ENCODE data around the gene OR5AR1. TPM values are rescaled to one million over a fixed set of nuclear protein-coding genes. Genes with fewer than 3 reads are reported as not detected.

The OR5AR1 gene
- total RNA-seq, 1 donor from 2014 or later, result not detected

DNA sequence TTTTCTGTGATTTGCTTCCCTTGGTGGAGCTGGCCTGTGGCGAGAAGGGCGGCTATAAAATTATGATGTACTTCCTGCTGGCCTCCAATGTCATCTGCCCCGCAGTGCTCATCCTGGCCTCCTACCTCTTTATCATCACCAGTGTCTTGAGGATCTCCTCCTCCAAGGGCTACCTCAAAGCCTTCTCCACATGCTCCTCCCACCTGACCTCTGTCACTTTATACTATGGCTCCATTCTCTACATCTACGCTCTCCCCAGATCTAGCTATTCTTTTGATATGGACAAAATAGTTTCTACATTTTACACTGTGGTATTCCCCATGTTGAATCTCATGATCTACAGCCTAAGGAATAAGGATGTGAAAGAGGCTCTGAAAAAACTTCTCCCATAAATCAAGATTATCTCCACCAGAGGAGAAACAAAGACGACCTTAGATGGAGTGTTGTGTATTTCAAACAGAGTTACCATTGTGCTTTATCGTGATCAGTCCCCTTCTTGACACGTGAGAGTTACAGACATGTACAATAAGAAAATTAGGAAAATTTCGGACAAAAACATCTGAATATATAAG, 37.5 kb downstream of the OR5AR1 start:
- H3K4me3 ChIP-seq (ENCODE audit: low read depth, low read length), result no peak overlapping the region
- no peak for DNase-seq (ENCODE audit: low read depth)
- TF ChIP-seq, protein P1, sequence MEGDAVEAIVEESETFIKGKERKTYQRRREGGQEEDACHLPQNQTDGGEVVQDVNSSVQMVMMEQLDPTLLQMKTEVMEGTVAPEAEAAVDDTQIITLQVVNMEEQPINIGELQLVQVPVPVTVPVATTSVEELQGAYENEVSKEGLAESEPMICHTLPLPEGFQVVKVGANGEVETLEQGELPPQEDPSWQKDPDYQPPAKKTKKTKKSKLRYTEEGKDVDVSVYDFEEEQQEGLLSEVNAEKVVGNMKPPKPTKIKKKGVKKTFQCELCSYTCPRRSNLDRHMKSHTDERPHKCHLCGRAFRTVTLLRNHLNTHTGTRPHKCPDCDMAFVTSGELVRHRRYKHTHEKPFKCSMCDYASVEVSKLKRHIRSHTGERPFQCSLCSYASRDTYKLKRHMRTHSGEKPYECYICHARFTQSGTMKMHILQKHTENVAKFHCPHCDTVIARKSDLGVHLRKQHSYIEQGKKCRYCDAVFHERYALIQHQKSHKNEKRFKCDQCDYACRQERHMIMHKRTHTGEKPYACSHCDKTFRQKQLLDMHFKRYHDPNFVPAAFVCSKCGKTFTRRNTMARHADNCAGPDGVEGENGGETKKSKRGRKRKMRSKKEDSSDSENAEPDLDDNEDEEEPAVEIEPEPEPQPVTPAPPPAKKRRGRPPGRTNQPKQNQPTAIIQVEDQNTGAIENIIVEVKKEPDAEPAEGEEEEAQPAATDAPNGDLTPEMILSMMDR (conservative IDR thresholded peaks at IDR 0.05; ENCODE audit: low read depth, low read length), result no peak

GRCh38 chr11:56705784-56706396, 42.4 kb downstream of the OR5AR1 start:
- no peak overlapping the region for H3K4me3 ChIP-seq (ENCODE audit: low read depth, low read length)
- DNase-seq (ENCODE audit: low read depth), result peak; percentile 16
- TF ChIP-seq, protein P1 (conservative IDR thresholded peaks at IDR 0.05; ENCODE audit: low read depth, low read length), result no peak

- DNase-seq (ENCODE audit: low read depth), result no peak
- TF ChIP-seq, protein P1 (conservative IDR thresholded peaks at IDR 0.05; ENCODE audit: low read depth, low read length), result no peak
- no peak overlapping the region for H3K4me3 ChIP-seq (ENCODE audit: low read depth, low read length)
Measured at GRCh38 chr11:56706486-56706885, 43.0 kb downstream of the OR5AR1 start.

- TF ChIP-seq, protein P1 (conservative IDR thresholded peaks at IDR 0.05; ENCODE audit: low read depth, low read length), result no peak
- no peak for DNase-seq (ENCODE audit: low read depth)
Measured at GRCh38 chr11:56714206-56714605, 50.7 kb downstream of the OR5AR1 start.

More at GRCh38 chr11:56714206-56714605, 50.7 kb downstream of the OR5AR1 start:
- no peak overlapping the region for H3K4me3 ChIP-seq (ENCODE audit: low read depth, low read length)

Other genes starting within 250 kb of the OR5AR1 start
- gene OR5M3, start 190.3 kb upstream of the OR5AR1 start, total RNA-seq, result not detected in 2 replicates
- gene OR5M8, start 172.3 kb upstream of the OR5AR1 start, total RNA-seq, result not detected in 2 replicates
- gene OR5M11, start 120.4 kb upstream of the OR5AR1 start, total RNA-seq, result not detected in 2 replicates
- gene OR5M10, start 86.0 kb upstream of the OR5AR1 start, total RNA-seq, result not detected in 2 replicates
- not detected in 2 replicates for gene OR5M1, start 48.8 kb upstream of the OR5AR1 start, total RNA-seq
- gene OR5AP2, start 21.2 kb upstream of the OR5AR1 start, total RNA-seq, result not detected in 2 replicates
- not detected in 2 replicates for gene OR9G1, start 35.4 kb downstream of the OR5AR1 start, total RNA-seq
- gene OR9G4, start 85.0 kb downstream of the OR5AR1 start, total RNA-seq, result not detected in 2 replicates

All from epithelial cell of proximal tubule (primary cell).